Measurements from ENCODE around the gene PIK3C2G.
"Not testable (repeated sequence)": the region's sequence is repeated elsewhere in the genome, so short reads cannot be mapped to it uniquely, and the experiment has no call there.

PIK3C2G gene

DNA sequence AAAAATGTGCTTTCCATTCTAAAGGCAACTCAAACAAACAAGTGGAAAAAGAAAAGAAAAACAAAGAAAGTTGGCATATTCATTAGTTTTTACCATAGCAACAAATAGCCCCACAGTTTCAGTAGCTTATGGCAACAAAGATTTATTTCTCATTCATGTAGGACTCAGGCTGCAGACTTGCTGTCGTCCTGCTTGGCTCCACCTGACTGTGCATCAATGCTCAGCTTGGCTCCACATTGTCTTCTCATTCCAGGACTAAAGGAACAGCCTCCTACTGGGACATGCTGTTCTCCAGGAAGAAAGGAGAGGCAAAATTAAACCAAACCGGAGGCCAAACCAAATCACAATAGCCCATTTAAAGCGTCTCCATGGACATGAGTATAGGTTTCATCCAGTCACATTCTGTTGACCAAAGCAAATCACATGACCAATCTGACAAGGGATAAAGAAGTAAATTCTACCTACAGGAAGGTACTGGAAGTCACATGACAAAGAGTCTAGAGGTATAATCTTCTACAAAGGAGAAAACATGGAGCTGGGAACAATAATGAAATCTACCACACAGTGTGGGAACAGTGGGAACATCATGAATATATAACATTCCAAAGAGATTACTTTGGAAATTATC, 222.5 kb downstream of the PIK3C2G start:
- no peak for DNase-seq

DNA sequence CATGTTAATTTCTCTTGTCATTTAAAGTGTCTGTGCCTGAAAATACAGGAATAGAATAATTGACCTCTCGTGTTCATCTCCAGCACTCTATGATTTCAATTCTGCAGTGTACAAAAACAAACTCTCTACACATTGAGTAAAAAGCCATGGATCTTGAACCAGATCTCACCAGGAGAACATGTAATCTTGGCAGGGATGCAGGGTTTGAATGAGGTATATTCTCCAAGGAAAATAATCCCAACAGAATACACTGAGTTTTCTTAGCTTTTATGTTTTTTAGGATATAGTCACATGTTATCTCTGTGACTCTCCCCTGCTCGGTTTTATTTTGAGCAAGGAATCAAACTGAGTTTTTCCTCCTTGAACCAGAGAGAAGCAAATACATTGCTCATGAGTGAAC, 224.7 kb downstream of the PIK3C2G start:
- no peak for DNase-seq

GRCh38 chr12:18487509-18487908, 226.2 kb downstream of the PIK3C2G start:
- DNase-seq = no peak

DNA sequence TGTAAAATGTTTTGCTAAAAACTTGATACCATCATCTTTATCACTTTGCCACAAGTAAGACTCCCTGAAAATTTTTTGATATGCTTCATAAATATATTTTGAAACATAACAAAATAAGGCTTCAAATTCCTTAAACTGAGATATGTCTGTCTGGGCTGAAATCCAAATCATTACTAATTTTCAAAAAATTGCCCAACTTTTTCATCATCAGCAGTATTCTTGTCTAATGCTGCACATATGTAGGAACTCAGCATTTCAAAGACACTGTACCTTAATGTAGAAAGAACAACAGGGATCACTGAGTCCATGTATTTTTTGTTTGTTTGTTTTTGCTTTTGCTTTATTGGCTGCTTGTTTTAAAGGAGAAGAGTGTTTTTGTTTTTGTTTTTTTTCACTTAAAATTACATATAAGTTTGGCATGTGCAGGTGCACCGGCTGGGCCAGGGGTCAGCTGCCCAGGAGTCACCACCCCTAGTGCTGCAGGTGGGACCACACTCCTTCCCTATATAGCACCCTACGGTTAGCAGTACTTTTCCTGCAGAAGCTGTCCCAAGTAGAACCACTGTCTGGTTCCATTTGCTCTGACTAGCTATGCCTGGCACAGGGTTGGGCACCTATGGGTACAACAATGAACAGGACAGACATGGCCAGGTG, 231.2 kb downstream of the PIK3C2G start:
- no peak for DNase-seq

DNA sequence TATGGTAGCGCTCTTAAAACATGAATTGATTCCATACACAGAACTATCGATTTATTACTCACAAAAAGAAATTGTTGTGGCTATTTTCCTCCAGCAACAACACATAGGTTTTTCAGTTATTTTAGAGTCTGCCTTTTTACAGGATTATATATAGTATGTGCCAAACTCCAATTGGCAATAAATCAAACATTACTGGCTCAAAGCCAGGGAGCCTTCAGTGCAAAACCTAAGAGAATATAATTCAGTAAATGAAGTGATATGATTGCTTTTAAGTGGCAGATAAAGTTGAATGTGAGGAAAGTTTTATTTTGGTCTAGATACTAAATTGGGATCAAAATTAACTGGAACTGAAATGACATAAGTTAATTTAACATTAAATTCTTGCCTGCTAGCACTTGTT, 234.8 kb downstream of the PIK3C2G start:
- DNase-seq = no peak

GRCh38 chr12:18500160-18500574, 238.8 kb downstream of the PIK3C2G start:
- DNase-seq = not testable (repeated sequence)

DNA sequence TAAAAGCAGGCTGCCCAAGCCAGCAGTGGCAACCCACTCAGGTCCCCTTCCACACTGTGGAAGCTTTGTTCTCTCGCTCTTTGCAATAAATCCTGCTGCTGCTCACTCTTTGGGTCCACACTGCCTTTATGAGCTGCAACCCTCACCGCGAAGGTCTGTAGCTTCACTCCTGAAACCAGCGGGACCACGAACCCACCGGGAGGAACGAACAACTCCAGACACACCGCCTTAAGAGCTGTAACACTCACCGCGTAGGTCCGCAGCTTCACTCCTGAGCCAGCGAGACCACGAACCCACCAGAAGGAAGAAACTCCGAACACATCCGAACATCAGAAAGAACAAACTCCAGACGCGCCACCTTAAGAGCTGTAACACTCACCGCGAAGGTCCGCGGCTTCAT, 239.4 kb downstream of the PIK3C2G start:
- DNase-seq = not testable (repeated sequence)

GRCh38 chr12:18502422-18502968, 241.2 kb downstream of the PIK3C2G start:
- no peak for DNase-seq

GRCh38 chr12:18521461-18521860, 260.1 kb downstream of the PIK3C2G start:
- no peak for DNase-seq

DNA sequence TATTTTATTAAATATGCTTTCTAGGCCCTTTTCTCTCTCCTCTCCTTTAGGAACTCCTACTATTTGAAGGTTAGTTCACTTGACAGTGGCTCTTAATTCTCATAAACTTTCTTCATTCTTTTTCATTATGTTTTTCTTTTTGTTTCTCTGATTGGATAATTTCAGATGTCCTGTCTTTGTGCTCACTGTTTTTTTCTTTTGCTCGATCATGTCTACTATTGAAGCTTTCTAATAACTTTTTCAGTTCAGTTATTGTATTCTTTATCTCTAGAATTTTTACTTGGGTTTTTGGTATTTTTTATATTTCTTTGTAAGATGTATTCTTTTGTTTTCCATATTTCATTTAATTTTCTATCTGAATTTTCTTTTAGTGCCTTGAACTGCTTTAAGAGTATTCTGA, 261.5 kb downstream of the PIK3C2G start:
- DNase-seq = no peak

GRCh38 chr12:18542497-18542896, 281.2 kb downstream of the PIK3C2G start:
- DNase-seq = not testable (repeated sequence)

- no peak for DNase-seq
Measured at GRCh38 chr12:18546399-18546798, 285.1 kb downstream of the PIK3C2G start.

GRCh38 chr12:18549598-18549997, 288.3 kb downstream of the PIK3C2G start:
- DNase-seq = no peak

DNA sequence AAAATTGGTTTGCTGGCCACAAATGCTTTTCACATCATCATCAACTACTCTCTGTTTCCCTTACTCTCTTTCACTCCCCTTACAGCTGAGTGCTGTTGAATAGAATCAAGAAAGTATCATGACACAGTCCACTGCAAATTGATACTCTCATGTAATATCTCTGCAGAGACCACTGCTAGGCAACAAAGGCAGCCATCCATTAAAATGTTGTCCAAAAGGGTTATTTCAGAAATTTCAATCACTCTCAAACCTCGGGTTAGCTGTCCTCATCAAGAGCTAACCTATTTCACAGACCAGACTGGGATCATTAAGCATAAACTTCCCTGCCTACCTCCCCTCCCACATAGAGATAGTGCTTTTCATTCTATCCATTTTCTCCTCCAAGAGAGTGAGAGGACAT, 289.8 kb downstream of the PIK3C2G start:
- no peak for DNase-seq

GRCh38 chr12:18551701-18552100, 290.4 kb downstream of the PIK3C2G start:
- DNase-seq = no peak

GRCh38 chr12:18552829-18553228, 291.5 kb downstream of the PIK3C2G start:
- DNase-seq = no peak

DNA sequence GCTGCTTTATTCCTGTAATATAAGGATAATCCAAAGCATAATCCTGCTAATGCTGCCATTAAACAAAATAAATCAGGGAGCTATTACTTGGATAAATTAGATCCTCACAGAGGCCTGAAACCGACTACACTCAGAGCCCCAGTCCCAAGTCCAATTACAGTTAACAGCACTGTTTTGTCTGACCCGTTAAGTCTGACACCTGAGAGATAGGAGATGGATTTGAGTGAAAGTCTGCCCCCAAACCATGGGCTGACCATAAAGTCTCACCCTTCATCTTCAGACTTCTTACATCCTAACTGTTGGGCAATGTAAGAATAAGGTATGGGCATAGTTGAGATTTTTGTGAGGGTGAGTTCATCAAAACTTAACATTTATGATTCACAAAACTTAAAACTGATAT, 294.8 kb downstream of the PIK3C2G start:
- no peak for DNase-seq

DNA sequence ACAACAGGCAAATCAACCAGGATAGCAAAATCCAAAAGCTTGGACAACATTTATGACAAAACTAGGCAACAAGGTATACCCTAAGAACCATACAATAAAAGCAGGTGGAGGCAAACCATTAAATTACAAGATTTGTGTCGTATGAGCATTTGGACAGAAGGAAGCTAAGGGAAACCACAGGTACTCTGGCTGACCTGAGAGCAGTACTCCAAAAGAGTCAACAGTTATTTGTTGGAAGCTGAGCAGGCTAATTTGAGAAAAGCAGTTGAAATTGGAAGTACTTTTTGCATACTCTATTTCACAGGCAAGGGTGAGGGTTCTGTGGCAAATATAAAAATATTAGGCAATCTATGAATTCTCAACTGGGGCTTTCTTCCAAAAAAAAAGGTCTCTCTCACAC, 297.9 kb downstream of the PIK3C2G start:
- no peak for DNase-seq

DNA sequence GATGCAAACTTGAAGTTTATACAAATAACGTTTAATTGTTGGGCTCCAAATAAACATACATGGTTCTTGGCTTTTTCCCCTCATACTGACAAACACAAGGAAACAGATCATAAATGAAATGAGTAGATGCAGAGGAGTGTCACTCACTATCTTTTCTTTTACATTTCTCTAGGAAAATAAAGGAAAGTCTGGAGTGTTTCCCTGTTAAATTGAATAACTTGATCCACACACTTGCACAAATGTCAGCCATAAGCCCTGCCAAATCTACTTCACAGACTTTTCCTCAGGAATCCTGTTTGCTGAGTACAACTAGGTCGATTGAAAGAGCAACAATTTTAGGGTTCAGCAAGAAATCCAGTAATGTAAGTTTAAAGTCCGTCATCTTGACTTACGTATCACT, 301.2 kb downstream of the PIK3C2G start:
- DNase-seq = no peak

- DNase-seq = no peak
Measured at GRCh38 chr12:18564306-18564705, 303.0 kb downstream of the PIK3C2G start.

- DNase-seq = no peak
Measured at GRCh38 chr12:18567787-18568186, 306.5 kb downstream of the PIK3C2G start.

- no peak for DNase-seq
Measured at GRCh38 chr12:18570543-18570942, 309.2 kb downstream of the PIK3C2G start.

- no peak for DNase-seq
Measured at GRCh38 chr12:18576104-18576626, 314.8 kb downstream of the PIK3C2G start.

- no peak for DNase-seq
Measured at GRCh38 chr12:18576648-18577047, 315.3 kb downstream of the PIK3C2G start.

Measured in activated CD4-positive, alpha-beta T cell treated with anti-CD3 and anti-CD28 coated beads, Interleukin-2, amount 50 U/mL, for 48 hours (primary cell).